Measurements from ENCODE around the gene GNG3. TPM values are rescaled to one million over a fixed set of nuclear protein-coding genes. Genes with fewer than 3 reads are reported as not detected.
"Not testable (repeated sequence)": the region's sequence is repeated elsewhere in the genome, so short reads cannot be mapped to it uniquely, and the experiment has no call there.

The GNG3 gene
- total RNA-seq, 1 donor from 2014 or later, result 266 TPM

DNA sequence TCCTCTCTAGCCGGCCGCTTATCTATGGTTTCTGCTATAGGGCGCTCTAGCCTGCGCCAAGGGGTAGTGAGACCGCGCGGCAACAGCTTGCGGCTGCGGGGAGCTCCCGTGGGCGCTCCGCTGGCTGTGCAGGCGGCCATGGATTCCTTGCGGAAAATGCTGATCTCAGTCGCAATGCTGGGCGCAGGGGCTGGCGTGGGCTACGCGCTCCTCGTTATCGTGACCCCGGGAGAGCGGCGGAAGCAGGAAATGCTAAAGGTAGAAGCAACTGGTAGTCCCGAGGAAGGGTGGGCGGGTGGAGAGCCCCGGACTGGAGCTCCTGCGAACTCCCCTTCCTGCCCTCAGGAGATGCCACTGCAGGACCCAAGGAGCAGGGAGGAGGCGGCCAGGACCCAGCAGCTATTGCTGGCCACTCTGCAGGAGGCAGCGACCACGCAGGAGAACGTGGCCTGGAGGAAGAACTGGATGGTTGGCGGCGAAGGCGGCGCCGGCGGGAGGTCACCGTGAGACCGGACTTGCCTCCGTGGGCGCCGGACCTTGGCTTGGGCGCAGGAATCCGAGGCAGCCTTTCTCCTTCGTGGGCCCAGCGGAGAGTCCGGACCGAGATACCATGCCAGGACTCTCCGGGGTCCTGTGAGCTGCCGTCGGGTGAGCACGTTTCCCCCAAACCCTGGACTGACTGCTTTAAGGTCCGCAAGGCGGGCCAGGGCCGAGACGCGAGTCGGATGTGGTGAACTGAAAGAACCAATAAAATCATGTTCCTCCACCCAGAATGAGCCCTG lies 35.7 kb upstream of the GNG3 start, which contains the start of the genes LBHD1 and UQCC3:
Gene LBHD1 (minus strand): TSS at position 660 of the 782 bp plus-strand sequence. CDS start 2,236 bp downstream, outside the sequence.
Gene UQCC3 (plus strand): TSS at position 66 of the 782 bp plus-strand sequence. CDS start 73 bp downstream, at position 139.
- Mint-ChIP-seq H3K4me3 (ENCODE audit: unreplicated experiment) (peak within 1 kb of the TSS; percentile 97), H3K4me1 (ENCODE audit: low read depth, unreplicated experiment) (peaks cover 11% of the 10 kb centered on the region), H3K9me3 (ENCODE audit: unreplicated experiment) (peaks cover 1% of the 10 kb centered on the region), H3K27ac (ENCODE audit: unreplicated experiment) (peak within 1 kb of the TSS; percentile 99), H3K27me3 (ENCODE audit: unreplicated experiment) (peaks cover 6% of the 10 kb centered on the region), H3K36me3 (ENCODE audit: unreplicated experiment) (no peaks in the 10 kb centered on the region)
- DNase-seq, result peak; percentile 78
- TF ChIP-seq, protein P1, sequence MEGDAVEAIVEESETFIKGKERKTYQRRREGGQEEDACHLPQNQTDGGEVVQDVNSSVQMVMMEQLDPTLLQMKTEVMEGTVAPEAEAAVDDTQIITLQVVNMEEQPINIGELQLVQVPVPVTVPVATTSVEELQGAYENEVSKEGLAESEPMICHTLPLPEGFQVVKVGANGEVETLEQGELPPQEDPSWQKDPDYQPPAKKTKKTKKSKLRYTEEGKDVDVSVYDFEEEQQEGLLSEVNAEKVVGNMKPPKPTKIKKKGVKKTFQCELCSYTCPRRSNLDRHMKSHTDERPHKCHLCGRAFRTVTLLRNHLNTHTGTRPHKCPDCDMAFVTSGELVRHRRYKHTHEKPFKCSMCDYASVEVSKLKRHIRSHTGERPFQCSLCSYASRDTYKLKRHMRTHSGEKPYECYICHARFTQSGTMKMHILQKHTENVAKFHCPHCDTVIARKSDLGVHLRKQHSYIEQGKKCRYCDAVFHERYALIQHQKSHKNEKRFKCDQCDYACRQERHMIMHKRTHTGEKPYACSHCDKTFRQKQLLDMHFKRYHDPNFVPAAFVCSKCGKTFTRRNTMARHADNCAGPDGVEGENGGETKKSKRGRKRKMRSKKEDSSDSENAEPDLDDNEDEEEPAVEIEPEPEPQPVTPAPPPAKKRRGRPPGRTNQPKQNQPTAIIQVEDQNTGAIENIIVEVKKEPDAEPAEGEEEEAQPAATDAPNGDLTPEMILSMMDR (IDR thresholded peaks at IDR 0.05; ENCODE audit: partially characterized antibody, unreplicated experiment), result no peak

GRCh38 chr11:62673196-62673525 lies 34.3 kb upstream of the GNG3 start:
- Mint-ChIP-seq H3K4me3 (ENCODE audit: unreplicated experiment) (peak overlapping the region; percentile 97), H3K9me3 (ENCODE audit: unreplicated experiment) (peaks cover 3% of the 10 kb centered on the region), H3K36me3 (ENCODE audit: unreplicated experiment) (peaks cover 4% of the 10 kb centered on the region), H3K27me3 (ENCODE audit: unreplicated experiment) (peaks cover 7% of the 10 kb centered on the region), H3K4me1 (ENCODE audit: low read depth, unreplicated experiment) (peaks cover 17% of the 10 kb centered on the region), H3K27ac (ENCODE audit: unreplicated experiment) (no peak overlapping the region)
- no peak for DNase-seq
- TF ChIP-seq, protein P1 (IDR thresholded peaks at IDR 0.05; ENCODE audit: partially characterized antibody, unreplicated experiment), result no peak

GRCh38 chr11:62675415-62675814 lies 32.1 kb upstream of the GNG3 start:
- peaks cover 18% of the 10 kb centered on the region for H3K4me1 Mint-ChIP-seq (ENCODE audit: low read depth, unreplicated experiment)
- not testable (repeated sequence) for H3K36me3 Mint-ChIP-seq (ENCODE audit: unreplicated experiment); H3K27me3 Mint-ChIP-seq (ENCODE audit: unreplicated experiment); H3K4me3 Mint-ChIP-seq (ENCODE audit: unreplicated experiment); H3K9me3 Mint-ChIP-seq (ENCODE audit: unreplicated experiment); H3K27ac Mint-ChIP-seq (ENCODE audit: unreplicated experiment); DNase-seq

GRCh38 chr11:62676698-62677097 lies 30.8 kb upstream of the GNG3 start:
- peaks cover 2% of the 10 kb centered on the region for H3K27me3 Mint-ChIP-seq (ENCODE audit: unreplicated experiment)
- H3K36me3 Mint-ChIP-seq (ENCODE audit: unreplicated experiment), result peaks cover 6% of the 10 kb centered on the region
- H3K4me1 Mint-ChIP-seq (ENCODE audit: low read depth, unreplicated experiment), result peaks cover 20% of the 10 kb centered on the region
- TF ChIP-seq, protein P1 (IDR thresholded peaks at IDR 0.05; ENCODE audit: partially characterized antibody, unreplicated experiment), result no peak
- peak overlapping the region; percentile 4 for H3K27ac Mint-ChIP-seq (ENCODE audit: unreplicated experiment)
- peak overlapping the region; percentile 75 for H3K4me3 Mint-ChIP-seq (ENCODE audit: unreplicated experiment)
- peaks cover 6% of the 10 kb centered on the region for H3K9me3 Mint-ChIP-seq (ENCODE audit: unreplicated experiment)
- DNase-seq, result no peak

DNA sequence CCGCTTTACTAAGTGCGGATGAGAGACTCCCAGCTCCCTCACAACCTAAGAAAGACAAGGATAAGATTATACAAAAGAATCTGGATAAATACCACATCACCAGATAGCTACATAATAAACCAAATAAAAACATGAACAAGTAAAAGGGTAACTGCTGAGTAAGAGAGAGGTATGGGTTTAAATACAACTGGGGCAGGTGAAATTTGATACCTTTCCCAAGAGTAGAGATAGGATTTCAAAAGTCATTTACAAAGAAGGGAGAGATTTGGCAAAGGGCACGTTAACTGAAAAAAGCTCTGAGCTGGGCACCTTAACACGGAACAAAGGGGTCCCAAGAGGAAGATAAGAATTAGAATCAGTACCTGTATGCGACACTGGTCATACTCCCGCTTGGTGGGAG lies 30.3 kb upstream of the GNG3 start:
- peaks cover 6% of the 10 kb centered on the region for H3K9me3 Mint-ChIP-seq (ENCODE audit: unreplicated experiment)
- H3K27ac Mint-ChIP-seq (ENCODE audit: unreplicated experiment), result peak overlapping the region; percentile 4
- TF ChIP-seq, protein P1 (IDR thresholded peaks at IDR 0.05; ENCODE audit: partially characterized antibody, unreplicated experiment), result no peak
- no peak for DNase-seq
- peak overlapping the region; percentile 75 for H3K4me3 Mint-ChIP-seq (ENCODE audit: unreplicated experiment)
- H3K4me1 Mint-ChIP-seq (ENCODE audit: low read depth, unreplicated experiment), result peaks cover 20% of the 10 kb centered on the region
- H3K27me3 Mint-ChIP-seq (ENCODE audit: unreplicated experiment), result peaks cover 2% of the 10 kb centered on the region
- H3K36me3 Mint-ChIP-seq (ENCODE audit: unreplicated experiment), result peaks cover 6% of the 10 kb centered on the region

Measured in glutamatergic neuron (in vitro differentiated cells).